ENCODE results near the gene TRPM2. TPM values are rescaled to one million over a fixed set of nuclear protein-coding genes. Genes with fewer than 3 reads are reported as not detected.

The TRPM2 gene
- total RNA-seq, 1 experiment from 2014 or later, result 11.0 TPM

GRCh38 chr21:44381874-44382273, 28.5 kb downstream of the TRPM2 start:
- Mint-ChIP-seq H3K4me1 (ENCODE audit: insufficient read depth, unreplicated experiment) (no peaks in the 10 kb centered on the region), H3K27me3 (ENCODE audit: insufficient read depth, unreplicated experiment) (peaks cover 14% of the 10 kb centered on the region), H3K36me3 (ENCODE audit: insufficient read depth, unreplicated experiment) (peaks cover 6% of the 10 kb centered on the region), H3K9me3 (ENCODE audit: unreplicated experiment) (peaks cover 10% of the 10 kb centered on the region), H3K4me3 (ENCODE audit: unreplicated experiment) (no peak overlapping the region), H3K27ac (ENCODE audit: low read depth, unreplicated experiment) (no peak overlapping the region)
- no peak for DNase-seq (ENCODE audit: unreplicated experiment)
- ChIA-PET CTCF (no interaction called here), POLR2A (no interaction called here)
- no TSS peak for BruUV-seq (replicated peaks)
- intact Hi-C loops (cut with micrococcal nuclease), result no loop called here
- no peak for TF ChIP-seq CTCF (IDR thresholded peaks at IDR 0.05; ENCODE audit: unreplicated experiment)

DNA sequence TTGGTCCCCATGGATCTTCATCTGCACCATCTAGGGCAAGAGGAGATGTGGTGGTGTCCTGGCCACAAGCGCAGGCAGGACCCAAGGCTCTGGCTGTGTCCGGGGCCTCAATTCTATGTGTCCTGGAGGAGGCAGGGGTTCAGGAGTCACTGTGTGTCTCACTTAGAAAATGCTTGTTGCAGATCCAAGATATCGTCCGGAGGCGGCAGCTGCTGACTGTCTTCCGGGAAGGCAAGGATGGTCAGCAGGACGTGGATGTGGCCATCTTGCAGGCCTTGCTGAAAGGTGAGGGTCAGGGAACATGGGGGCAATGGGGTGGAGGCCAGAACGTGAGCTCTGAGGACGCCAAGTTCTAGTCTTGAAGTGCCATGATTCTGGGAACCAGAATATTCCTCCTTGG, 29.1 kb downstream of the TRPM2 start:
- no TSS peak for BruUV-seq (replicated peaks)

DNA sequence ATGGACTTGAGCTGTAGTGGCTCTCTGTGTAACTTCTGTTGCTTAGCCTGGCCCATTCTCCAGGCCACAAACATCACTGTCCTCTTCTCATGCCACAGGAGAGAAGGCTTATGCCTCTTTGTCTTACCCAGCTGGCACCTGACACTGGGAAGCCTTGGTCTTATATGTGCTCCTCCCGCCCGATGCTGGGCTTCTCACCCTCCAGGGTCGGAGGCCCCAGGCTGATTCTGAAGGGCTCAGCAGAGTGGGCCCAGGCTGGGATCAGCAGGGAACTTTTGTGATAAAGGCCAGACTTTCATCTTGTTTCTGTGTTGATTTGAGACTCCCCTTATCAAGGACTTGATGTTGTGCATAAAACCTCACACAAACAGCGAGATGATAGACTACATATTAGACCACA, 29.8 kb downstream of the TRPM2 start:
- TF ChIP-seq CTCF (IDR thresholded peaks at IDR 0.05; ENCODE audit: unreplicated experiment), result no peak
- no TSS peak for BruUV-seq (replicated peaks)
- POLR2A ChIA-PET, result no interaction called here

More for the DNA sequence above, 29.1 kb downstream of the TRPM2 start:
- no peak for TF ChIP-seq CTCF (IDR thresholded peaks at IDR 0.05; ENCODE audit: unreplicated experiment)
- Mint-ChIP-seq H3K9me3 (ENCODE audit: unreplicated experiment) (peaks cover 10% of the 10 kb centered on the region), H3K36me3 (ENCODE audit: insufficient read depth, unreplicated experiment) (peaks cover 6% of the 10 kb centered on the region), H3K27me3 (ENCODE audit: insufficient read depth, unreplicated experiment) (peaks cover 7% of the 10 kb centered on the region), H3K4me3 (ENCODE audit: unreplicated experiment) (no peak overlapping the region), H3K27ac (ENCODE audit: low read depth, unreplicated experiment) (no peak overlapping the region), H3K4me1 (ENCODE audit: insufficient read depth, unreplicated experiment) (no peaks in the 10 kb centered on the region)
- intact Hi-C loops (cut with micrococcal nuclease), result no loop called here
- CTCF ChIA-PET, result interaction anchor here (0.6 kb wide), 1 partner anchor 22 kb away, joined by 4 read pairs; no protein-coding TSS in a partner anchor
- no peak for DNase-seq (ENCODE audit: unreplicated experiment)
- POLR2A ChIA-PET, result no interaction called here

GRCh38 chr21:44384968-44385367, 31.5 kb downstream of the TRPM2 start:
- Mint-ChIP-seq H3K4me3 (ENCODE audit: unreplicated experiment) (no peak overlapping the region), H3K36me3 (ENCODE audit: insufficient read depth, unreplicated experiment) (no peaks in the 10 kb centered on the region), H3K4me1 (ENCODE audit: insufficient read depth, unreplicated experiment) (no peaks in the 10 kb centered on the region), H3K27me3 (ENCODE audit: insufficient read depth, unreplicated experiment) (no peaks in the 10 kb centered on the region), H3K9me3 (ENCODE audit: unreplicated experiment) (peaks cover 16% of the 10 kb centered on the region), H3K27ac (ENCODE audit: low read depth, unreplicated experiment) (no peak overlapping the region)
- intact Hi-C loops (cut with micrococcal nuclease), result no loop called here
- TF ChIP-seq CTCF (IDR thresholded peaks at IDR 0.05; ENCODE audit: unreplicated experiment), result no peak
- DNase-seq (ENCODE audit: unreplicated experiment), result no peak
- BruUV-seq (replicated peaks), result no TSS peak
- CTCF ChIA-PET, result interaction anchor here (0.6 kb wide), 1 partner anchor 127 kb away, joined by 3 read pairs; no protein-coding TSS in a partner anchor
- POLR2A ChIA-PET, result interaction anchor here (0.6 kb wide), 1 partner anchor 21 kb away, joined by 4 read pairs; no protein-coding TSS in a partner anchor

More for the DNA sequence above, 29.8 kb downstream of the TRPM2 start:
- Mint-ChIP-seq H3K36me3 (ENCODE audit: insufficient read depth, unreplicated experiment) (peaks cover 6% of the 10 kb centered on the region), H3K27me3 (ENCODE audit: insufficient read depth, unreplicated experiment) (peaks cover under 1% of the 10 kb centered on the region), H3K4me1 (ENCODE audit: insufficient read depth, unreplicated experiment) (no peaks in the 10 kb centered on the region), H3K4me3 (ENCODE audit: unreplicated experiment) (no peak overlapping the region), H3K9me3 (ENCODE audit: unreplicated experiment) (peaks cover 14% of the 10 kb centered on the region), H3K27ac (ENCODE audit: low read depth, unreplicated experiment) (no peak overlapping the region)
- CTCF ChIA-PET, result interaction anchor here (0.6 kb wide), 1 partner anchor 23 kb away, joined by 4 read pairs; no protein-coding TSS in a partner anchor
- intact Hi-C loops (cut with micrococcal nuclease), result no loop called here
- DNase-seq (ENCODE audit: unreplicated experiment), result no peak

All from MCF 10A (cell line).